ENCODE data around the gene PARD3. TPM values are rescaled to one million over a fixed set of nuclear protein-coding genes. Genes with fewer than 3 reads are reported as not detected.
A peak's percentile ranks its signal among the peaks of the same experiment; 100 is the strongest.

Gene PARD3
- 37.5 TPM for total RNA-seq

GRCh38 chr10:34815185-34816084, at the start of gene PARD3:
TSS of gene PARD3 (minus strand) at chr10:34815296. CDS start at chr10:34814995, 301 bp downstream.
- peak in 1 of 2 donors; percentile 71 for DNase-seq (ENCODE audit: low spot score in 2 of 2)
- intact Hi-C loops (cut with DNase I) = loop anchor here (5.0 kb wide), 3 partner anchors 73 to 148 kb away; no protein-coding TSS in a partner anchor
- Histone ChIP-seq H3K9me3 (no peaks in the 10 kb centered on the region), H3K27me3 (no peaks in the 10 kb centered on the region), H3K27ac (peak within 1 kb of the TSS; percentile 75 to 97), H3K4me3 (peak within 1 kb of the TSS; percentile 92 to 93), H3K4me1 (peaks cover 6 to 10% of the 10 kb centered on the region in 2 donors), H3K36me3 (no peaks in the 10 kb centered on the region)
- TF ChIP-seq CTCF (IDR thresholded peaks at IDR 0.05) = no peak

GRCh38 chr10:34864149-34865067, 49.3 kb upstream of the PARD3 start:
- no peak overlapping the region for H3K4me3 ChIP-seq

GRCh38 chr10:34862892-34863291, 47.8 kb upstream of the PARD3 start:
- DNase-seq (ENCODE audit: low spot score in 2 of 2) = no peak
- Histone ChIP-seq H3K9me3 (no peaks in the 10 kb centered on the region), H3K27ac (no peak overlapping the region), H3K4me3 (no peak overlapping the region), H3K36me3 (no peaks in the 10 kb centered on the region), H3K27me3 (no peaks in the 10 kb centered on the region), H3K4me1 (no peaks in the 10 kb centered on the region)
- intact Hi-C loops (cut with DNase I) = no loop called here
- no peak for TF ChIP-seq CTCF (IDR thresholded peaks at IDR 0.05)

More at GRCh38 chr10:34864149-34865067, 49.3 kb upstream of the PARD3 start:
- Histone ChIP-seq H3K27ac (no peak overlapping the region), H3K36me3 (no peaks in the 10 kb centered on the region), H3K9me3 (no peaks in the 10 kb centered on the region), H3K27me3 (no peaks in the 10 kb centered on the region), H3K4me1 (no peaks in the 10 kb centered on the region)
- TF ChIP-seq CTCF (IDR thresholded peaks at IDR 0.05) = no peak
- DNase-seq (ENCODE audit: low spot score in 2 of 2) = no peak
- intact Hi-C loops (cut with DNase I) = no loop called here

- DNase-seq (ENCODE audit: low spot score in 2 of 2) = no peak
- no peak overlapping the region for H3K4me3 ChIP-seq
- H3K36me3 ChIP-seq = no peaks in the 10 kb centered on the region
- no peaks in the 10 kb centered on the region for H3K9me3 ChIP-seq
- no peak overlapping the region for H3K27ac ChIP-seq
- no peak for TF ChIP-seq CTCF (IDR thresholded peaks at IDR 0.05)
- intact Hi-C loops (cut with DNase I) = no loop called here
- no peaks in the 10 kb centered on the region for H3K4me1 ChIP-seq
- H3K27me3 ChIP-seq = no peaks in the 10 kb centered on the region
Measured at GRCh38 chr10:34861293-34862021, 46.4 kb upstream of the PARD3 start.

GRCh38 chr10:34859170-34859569, 44.1 kb upstream of the PARD3 start:
- DNase-seq (ENCODE audit: low spot score in 2 of 2) = no peak
- Histone ChIP-seq H3K9me3 (no peaks in the 10 kb centered on the region), H3K4me3 (no peak overlapping the region), H3K4me1 (no peaks in the 10 kb centered on the region), H3K36me3 (no peaks in the 10 kb centered on the region), H3K27ac (no peak overlapping the region), H3K27me3 (no peaks in the 10 kb centered on the region)
- intact Hi-C loops (cut with DNase I) = no loop called here
- TF ChIP-seq CTCF (IDR thresholded peaks at IDR 0.05) = no peak
